GM18868 (cell line): ENCODE results near the gene GHRH.

Source experiments
- ATAC-seq: cut with Tn5 transposase; IDR thresholded peaks from one replicate; pipeline ENCODE4 v1.9.1; 2021; ENCODE audit warnings: mild to moderate bottlenecking, moderate library complexity; ENCODE audit not compliant: unreplicated experiment

GHRH gene, protein sequence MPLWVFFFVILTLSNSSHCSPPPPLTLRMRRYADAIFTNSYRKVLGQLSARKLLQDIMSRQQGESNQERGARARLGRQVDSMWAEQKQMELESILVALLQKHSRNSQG

GRCh38 chr20:37261714-37262113, at the start of gene GHRH:
TSS of gene GHRH (minus strand) at chr20:37261814. CDS start at chr20:37256889, 4,925 bp downstream.
- ATAC-seq, result no peak

DNA sequence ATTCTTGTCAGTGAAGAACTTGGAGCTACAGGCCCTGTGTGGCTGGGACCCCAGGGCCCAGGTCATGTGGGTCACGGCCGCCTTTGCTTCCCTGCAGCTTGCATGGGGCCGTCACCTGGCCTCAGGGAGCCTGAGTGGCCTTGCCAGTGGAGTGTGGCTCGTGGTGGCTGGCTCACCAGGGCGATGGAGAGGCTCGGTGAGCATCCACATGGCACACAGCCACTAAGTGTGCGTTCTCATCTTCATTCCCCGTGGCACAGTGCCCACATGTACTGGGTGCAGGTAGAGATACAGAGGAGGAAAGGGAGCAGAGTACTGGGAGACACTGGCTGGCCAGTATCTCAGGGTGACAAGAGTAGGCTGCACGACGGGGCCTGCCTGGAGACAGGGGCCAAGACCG, 49.3 kb upstream of the GHRH start:
- ATAC-seq, result no peak

DNA sequence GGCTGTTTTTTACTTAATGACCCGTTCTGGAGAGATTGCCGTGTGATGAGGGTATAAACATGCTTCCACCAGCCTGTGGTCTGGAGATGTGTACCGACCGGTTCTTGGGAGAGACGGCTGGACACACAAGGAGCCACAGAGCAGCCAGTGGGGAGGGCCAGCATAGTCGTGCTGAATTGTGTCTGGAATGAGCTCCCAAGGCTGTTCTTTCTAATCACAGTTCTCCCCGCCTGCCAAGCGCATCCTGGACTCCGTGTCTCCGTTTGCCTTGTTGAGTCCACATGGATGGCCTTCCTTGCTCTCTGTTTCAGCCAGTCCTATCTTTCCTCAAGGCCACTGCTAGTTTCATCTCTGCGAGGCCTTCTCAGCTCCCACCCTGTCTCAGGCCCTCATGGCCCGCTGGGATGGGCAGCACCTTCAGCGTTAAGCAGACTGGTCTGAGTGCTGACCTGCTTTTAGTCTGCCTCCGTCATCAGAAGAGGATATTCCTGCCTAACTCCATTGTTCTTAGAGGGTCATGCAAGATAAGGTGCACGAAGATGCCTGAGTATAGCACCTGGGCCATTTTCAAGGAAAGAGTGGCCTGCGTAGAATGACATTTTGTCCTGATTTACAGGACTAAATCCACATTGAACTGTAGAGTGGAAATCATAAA, 48.4 kb upstream of the GHRH start:
- no peak for ATAC-seq

GRCh38 chr20:37309290-37309689, 47.7 kb upstream of the GHRH start:
- ATAC-seq, result no peak

- peak; percentile 96 for ATAC-seq
Measured at GRCh38 chr20:37308086-37309050, 46.8 kb upstream of the GHRH start.

DNA sequence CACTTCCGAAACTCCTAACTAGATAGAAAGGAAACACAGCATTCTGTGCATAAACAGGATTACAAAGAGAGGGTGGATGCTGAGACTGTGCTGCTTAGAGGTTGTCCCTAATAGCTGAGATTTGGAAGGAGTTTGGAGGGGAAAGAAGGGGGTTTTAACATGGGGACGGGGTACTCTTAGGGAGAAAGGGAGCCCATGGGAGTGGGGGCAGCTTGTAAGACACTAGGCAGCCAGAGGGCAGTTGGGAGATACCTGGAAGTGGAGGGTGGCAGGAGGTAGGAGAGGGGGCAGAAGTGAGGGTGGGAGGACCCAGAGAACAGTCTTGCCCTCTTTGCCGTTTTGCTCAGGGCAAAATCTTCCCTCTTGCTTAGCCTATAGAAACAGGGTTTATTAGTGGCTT, 44.2 kb upstream of the GHRH start:
- ATAC-seq, result no peak

GRCh38 chr20:37305079-37305478, 43.5 kb upstream of the GHRH start:
- ATAC-seq, result no peak

DNA sequence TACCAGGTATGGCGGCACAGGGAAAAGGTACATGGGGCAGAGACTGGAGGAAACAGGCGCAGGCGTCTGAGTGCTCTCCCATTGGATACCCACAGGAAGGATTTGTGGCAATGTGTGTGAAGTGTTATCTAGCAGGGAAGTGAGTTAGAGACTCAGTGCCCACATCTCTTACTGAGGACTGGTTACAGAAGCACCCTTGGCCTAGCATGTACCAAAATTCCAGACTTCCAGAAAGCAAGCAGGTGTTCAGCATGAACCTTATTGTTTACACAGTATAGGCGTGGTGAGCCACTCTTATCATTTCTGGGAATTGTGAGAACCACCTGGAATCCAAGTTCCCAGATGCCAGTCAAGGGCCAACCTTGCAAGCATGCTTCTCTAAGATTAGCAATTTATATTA, 42.0 kb upstream of the GHRH start:
- ATAC-seq, result no peak

DNA sequence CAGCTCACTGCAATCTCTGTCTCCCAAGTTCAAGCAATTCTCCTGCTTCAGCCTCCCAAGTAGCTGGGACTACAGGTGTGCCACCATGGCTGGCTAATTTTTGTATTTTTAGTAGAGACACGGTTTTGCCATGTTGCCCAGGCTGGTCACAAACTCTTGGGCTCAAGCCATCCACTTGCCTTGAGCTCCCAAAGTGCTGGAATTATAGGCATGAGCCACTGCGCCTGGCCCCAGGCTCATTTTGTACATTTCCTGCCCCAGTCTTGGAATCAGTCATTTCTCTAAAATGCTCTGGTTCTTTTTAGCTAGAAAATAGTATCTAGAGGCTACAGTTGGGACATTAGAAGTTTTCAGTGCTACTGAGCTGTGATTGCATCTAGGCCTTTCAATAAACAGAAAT, 41.4 kb upstream of the GHRH start:
- ATAC-seq, result no peak

DNA sequence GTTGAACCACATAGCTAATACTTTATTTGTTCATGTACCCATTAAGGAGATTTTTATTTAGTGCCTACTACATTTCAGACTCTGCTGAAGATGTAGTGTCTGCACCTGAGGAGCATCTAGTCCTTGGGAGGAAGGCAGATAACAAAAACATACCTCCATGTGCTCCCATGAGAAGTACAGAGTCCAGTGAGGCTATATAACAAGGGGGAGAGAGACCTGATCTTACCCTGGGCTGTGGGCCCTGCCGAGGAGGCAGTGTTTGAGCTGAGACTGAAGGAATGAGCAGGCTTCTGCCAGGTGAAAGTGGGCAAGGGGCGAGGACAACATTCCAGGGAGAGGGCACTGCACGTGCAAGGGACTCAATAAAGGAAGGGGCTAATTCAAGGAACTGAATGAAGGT, 39.9 kb upstream of the GHRH start:
- ATAC-seq, result no peak

DNA sequence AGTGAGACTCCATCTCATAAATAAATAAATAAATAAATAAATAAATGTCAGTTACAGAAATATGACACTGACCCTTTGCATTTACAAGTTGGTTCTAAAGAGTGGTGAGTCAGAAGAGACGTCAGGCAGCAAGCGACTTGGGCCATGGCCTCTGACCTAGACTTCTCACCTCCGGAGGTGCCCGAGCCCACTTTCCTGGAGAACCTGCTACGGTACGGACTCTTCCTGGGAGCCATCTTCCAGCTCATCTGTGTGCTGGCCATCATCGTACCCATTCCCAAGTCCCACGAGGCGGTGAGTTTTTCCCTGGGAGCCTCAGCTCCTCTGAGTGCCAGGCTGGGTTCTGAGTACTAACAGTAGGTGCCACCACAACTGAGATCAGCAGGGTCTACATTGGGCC, 39.5 kb upstream of the GHRH start:
- no peak for ATAC-seq

- no peak for ATAC-seq
Measured at GRCh38 chr20:37299718-37300528, 38.3 kb upstream of the GHRH start.

GRCh38 chr20:37298190-37298939, 36.8 kb upstream of the GHRH start:
- ATAC-seq, result no peak

GRCh38 chr20:37297066-37297736, 35.6 kb upstream of the GHRH start:
- ATAC-seq, result no peak

- no peak for ATAC-seq
Measured at GRCh38 chr20:37296371-37296770, 34.8 kb upstream of the GHRH start.

DNA sequence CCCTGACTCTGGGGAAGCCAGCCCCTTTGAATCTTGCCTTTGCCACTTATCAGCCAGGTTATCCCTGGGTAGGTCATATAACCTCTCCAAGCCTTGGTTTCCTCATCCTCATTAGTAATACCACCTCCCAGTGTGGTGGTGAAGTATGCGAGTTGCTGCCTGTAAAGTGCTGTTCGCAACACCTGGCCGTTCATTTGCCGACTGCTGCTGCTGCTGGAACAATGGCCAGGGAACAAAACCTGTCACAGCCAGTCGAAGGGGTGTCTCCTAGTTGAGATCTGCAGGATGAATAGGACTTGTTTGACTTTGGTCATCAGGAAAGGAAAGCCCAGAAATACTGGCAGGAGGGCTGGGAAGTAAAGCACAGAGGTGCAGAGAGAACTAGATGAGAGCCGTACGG, 34.0 kb upstream of the GHRH start:
- ATAC-seq, result no peak

DNA sequence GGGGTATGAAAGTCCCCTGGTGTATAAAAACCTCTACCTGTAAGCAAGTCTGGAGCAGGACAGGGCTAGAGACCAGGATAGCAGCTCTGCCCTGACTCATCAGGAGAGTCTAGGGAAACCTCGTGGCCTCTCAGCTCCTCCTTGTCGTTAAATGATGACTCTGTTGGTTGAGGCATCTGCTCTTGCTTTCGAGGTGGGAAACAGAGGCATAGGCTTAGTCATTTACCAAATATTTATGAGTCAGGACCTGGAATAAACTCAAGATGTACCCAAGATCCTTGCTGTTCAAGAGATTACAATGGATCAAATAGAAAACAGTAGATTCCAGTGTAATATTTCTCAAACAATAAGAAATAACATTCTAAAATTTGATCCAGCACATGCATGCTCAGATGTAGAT, 33.4 kb upstream of the GHRH start:
- ATAC-seq, result no peak

GRCh38 chr20:37294262-37294981, 32.8 kb upstream of the GHRH start:
- ATAC-seq, result no peak

DNA sequence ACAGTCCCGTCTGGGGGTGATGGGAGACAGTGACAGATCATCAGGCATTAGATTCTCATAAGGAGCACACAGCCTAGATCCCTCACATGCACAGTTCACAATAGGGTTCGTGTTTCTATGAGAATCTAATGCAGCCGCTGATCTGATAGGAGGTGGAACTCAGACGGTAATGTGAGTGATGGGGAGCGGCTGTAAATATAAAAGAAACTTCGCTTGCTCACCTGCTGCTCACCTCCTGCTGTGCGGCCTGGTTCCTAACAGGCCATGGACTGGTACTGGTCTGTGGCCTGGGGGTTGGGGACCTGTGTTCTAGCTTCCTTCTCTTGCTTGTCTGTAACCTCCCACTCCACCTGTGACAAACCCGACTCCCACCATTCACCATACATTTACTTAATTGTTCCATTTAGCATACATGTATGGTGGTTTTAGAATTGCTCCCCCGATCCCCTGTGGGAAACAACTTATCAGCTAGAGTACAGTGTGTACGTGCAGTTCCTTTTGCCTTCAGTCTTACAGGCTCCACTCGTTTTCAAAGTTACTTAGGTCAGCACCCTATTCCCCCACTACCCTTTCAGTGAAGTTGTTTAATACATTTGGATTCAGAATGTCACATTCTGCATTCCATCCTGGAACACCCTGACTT, 31.8 kb upstream of the GHRH start:
- ATAC-seq, result no peak
